ENCODE results near the gene BRAP. TPM values are rescaled to one million over a fixed set of nuclear protein-coding genes. Genes with fewer than 3 reads are reported as not detected.
"Not testable (repeated sequence)": the region's sequence is repeated elsewhere in the genome, so short reads cannot be mapped to it uniquely, and the experiment has no call there.

Gene BRAP
- polyA plus RNA-seq, 10 donors: 10.2 to 15.9 (median 12.7) TPM

DNA sequence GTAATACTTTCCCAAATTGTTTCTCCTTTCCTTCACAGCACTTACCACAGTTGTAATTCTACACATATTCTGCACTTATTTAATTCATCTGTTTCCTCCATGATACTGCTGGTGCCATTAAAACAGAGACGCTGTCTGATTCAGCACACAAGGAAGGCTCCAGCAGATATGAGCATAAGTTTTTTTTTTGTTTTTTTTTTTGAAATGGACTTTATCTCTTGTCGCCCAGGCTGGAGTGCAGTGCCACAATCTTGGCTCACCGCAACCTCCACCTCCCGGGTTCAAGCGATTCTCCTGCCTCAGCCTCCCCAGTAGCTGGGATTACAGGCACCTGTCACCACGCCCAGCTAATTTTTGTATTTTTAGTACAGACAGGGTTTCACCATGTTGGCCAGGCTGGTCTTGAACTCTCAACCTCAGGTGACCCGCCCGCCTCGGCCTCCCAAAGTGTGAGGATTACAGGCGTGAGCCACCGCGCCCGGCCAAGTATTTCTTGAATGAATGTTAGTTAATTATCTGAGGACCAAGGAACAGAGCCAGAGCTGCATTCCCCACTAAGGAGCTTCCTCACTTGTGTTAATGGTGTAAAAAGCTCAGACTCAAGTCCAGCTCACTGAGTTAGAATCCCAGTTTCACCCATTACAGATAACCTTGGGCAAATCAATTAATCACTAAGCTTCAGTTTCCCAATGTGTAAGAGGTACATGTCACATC is 1.1 kb downstream of the BRAP start:
- DNase-seq: not testable (repeated sequence)

DNA sequence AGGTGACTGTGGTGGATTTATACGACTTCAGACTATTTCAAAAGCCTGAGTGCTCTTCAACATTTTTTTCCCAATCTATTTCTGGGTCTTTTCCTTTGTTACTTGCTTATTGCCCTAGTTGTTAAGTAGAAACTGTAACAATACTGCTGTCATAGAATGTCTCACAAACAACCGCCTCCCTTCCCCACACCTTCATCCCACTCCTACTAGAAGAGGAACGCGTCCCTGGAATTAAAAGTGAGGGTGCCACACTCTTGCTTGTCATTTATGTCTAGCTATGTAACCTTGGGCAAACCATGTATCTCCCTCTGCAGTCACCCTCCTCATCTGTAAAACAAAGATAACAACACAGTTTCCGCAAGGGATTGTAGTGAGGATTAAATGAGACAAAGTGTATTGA is 8.6 kb downstream of the BRAP start:
- no peak for DNase-seq

DNA sequence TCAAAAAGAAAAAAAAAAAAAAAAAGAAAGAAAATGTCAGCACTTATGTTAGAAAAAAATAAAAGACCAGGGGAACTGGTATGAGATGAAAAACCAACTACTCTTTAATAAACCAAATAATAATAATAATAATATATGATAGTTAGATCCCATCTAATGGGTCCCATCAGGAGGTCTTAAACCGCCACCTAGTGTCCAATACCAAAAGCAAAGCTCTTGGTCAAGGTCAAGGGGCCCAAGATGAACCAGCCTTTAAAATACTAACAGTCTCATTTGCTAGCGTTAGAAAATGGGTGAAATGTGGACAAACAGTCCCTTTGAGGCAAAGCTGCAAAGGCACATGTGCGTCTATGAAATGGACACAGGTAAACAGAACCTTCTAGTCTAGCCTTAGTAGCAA is 12.3 kb downstream of the BRAP start:
- peak; percentile 8 to 49 (median 34) for DNase-seq

DNA sequence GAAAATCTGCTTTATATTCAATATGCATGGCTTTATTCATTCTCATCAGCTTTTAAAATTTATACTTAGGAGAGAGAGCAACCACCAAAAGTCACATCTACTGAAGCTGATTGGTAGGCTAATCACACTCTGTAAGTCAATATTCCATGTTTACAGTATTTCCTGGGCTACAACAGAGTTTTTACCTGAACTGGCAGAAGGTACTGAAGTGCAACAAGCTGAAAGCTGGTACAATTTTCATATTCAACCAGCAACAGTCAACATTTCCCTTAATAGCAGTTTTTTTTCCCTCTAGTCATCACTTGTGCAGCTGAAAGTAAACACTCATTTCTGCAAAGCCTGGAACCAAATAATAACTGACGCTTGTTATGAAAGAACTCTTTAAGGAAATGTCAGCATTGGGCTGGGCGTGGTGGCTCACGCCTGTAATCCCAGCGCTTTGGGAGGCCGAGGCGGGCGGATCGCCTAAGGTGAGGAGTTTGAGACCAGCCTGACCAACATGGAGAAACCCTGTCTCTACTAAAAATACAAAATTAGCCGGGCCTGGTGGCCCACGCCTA is 12.9 kb downstream of the BRAP start:
- DNase-seq: no peak

DNA sequence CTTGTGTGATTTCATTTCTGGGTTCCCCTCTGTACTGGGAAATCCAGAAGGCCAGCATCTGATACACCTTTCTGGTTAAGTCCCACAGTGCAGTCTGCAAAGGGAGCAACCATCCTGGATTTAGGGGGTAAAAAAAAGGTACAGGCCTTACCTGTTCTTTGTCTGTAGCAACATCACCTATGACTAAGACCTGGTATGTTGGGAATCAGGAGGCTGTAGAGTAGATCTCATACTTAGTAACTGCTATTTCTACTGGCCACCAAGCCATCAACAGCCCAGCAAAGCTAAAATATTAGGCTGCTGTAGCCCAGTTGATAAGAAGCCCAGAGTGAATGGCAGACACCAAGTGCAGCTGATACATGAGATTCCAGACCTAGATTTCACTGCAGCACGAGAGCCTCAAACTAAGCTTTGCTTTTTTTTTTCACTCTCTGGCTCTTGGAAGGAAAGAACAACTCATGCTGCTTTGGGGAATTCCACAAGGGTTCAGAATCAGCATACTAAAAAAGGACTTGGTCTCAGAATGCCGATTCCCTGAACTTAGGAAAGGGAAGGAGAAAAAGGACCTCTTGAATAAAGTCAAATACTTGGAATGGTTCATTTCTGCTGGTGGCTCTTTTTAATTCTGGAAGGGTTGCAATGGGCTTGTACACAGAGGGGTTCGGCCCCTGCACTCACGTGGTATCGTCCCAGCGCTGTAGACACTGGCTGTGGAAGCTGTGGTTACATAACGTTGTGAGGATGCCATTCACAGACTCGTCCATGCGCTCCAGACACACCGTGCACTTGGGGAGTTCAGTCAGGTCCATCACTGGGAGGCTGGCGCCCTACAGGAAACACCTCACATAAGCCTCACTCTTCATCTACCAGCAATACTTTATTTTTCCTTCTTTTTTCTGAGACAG is 20.5 kb downstream of the BRAP start:
- no peak for DNase-seq

DNA sequence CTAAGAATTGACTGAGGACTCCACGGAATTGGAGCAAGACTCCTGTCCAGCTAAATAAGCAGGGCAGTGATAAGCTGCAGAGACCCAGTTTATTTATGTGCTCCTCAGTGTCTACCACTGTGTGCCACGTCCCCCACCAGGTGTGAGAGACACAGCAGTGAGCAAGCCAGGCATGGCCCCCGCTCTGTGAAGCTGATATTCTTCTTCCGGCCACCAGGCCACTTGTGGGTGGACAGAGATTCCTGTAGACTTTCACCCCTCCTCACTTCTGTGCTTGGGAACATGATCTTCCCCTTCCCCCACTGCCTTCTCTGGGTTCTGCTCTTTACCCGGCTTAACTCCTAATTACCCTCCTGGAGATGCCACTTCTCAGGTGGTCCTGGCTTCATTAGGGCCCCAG is 21.3 kb downstream of the BRAP start:
- no peak for DNase-seq

DNA sequence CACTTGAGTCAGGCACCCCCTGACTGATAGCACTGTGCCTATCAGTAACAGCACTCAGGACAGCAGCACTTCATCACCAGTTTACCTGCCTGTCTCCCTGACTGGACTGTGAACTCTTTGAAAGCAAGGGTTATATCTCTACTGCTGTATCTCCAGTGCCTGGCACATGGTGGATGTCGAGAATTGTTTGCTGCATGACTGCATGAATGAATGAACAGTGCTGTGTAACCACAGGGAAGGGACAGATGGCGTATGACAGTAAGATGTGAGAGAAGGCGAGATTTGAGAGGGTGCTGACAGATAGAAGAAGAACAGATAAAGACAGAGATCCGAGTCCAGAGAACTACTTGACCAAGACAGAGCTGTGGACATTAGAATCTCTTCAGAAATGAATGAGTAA is 29.7 kb downstream of the BRAP start:
- no peak for DNase-seq

DNA sequence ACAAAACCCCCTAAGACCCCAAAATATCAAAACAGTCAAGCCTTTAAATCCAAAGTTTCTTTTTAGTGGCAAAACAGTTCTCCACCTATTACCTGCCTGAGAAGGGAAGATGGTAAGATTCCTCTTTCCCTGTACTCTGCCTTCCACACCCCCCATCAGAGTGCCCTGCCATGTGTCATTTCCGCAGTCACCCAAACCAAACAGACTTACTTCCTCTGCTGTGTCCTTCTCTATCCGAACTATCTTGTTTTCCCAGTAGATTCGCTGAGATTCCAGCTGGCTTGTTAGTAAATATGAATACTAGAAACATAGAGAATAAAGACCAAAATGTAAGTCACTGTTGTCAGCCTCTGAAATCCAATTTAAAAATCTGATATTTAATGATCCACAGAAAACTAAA is 30.4 kb downstream of the BRAP start:
- no peak for DNase-seq

DNA sequence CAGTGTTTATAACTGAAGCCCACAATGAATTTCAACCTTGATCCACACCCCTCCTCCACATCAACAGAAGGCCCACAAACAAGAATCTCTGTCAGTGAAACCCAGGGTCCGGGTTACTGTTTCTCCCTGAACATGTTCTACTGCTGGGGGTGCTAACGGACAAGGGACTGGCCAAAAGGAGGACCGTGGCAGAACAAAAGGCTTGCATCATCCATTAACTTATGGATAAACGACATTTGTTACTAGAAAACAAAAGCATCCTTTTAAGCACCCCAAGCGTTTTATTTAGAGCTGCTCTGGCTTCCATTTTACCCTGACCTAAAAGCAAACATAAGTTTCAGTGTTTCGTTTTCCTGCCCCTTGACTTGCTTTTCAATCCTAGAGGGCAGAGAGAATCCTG is 32.2 kb downstream of the BRAP start:
- no peak for DNase-seq

DNA sequence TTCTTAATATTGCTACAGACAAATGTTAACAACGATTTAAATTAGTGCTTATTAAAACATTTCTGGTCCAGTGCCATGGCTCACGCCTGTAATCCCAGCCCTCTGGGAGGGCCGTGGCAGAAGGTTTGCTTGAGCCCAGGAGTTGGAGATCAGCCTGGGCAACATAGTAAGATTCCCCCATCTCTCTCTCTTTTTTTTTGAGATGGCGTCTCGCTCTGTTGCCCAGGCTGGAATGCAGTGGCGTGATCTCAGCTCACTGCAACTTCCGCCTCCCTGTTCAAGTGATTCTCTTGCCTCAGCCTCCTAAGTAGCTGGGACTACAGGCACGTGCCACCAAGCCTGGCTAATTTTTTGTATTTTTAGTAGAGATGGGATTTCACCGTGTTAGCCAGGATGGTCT is 33.2 kb downstream of the BRAP start:
- DNase-seq: not testable (repeated sequence)

DNA sequence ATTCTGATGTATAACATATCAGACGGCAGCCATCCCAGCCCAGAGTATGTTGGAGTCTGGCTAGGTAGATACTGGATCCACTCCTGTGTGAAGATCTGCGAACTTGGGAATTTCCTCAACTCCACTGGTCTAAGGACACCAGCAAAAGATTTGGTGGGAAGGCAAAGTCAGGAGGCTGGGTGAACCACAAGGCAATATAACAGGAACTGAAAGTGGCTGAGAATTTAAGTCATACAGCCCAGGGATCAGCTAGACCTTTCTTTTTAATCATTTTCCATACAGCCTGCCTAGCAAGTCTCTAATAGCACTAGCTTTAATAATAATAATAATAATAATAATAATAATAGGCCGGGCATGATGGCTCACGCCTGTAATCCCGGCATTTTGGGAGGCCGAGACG is 34.8 kb downstream of the BRAP start:
- no peak for DNase-seq

DNA sequence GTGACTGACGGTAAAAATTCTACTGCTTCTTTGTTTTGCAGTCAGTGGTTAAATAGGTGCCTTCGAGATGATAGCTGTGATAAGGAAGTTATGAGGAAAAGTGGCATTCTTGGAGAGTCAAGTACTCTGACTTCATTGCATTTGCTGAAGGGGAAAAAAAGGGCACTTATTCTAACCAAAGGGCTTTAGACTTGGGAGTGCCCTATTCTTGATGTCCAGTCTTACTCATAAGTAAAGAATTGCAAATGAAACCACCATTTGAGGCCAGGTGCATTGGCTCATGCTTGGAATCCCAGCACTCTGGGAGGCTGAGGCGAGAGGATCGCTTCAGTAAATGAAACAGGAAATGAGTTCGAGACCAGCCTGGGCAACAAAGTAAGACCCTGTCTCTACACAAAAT is 40.3 kb downstream of the BRAP start:
- no peak for DNase-seq

DNA sequence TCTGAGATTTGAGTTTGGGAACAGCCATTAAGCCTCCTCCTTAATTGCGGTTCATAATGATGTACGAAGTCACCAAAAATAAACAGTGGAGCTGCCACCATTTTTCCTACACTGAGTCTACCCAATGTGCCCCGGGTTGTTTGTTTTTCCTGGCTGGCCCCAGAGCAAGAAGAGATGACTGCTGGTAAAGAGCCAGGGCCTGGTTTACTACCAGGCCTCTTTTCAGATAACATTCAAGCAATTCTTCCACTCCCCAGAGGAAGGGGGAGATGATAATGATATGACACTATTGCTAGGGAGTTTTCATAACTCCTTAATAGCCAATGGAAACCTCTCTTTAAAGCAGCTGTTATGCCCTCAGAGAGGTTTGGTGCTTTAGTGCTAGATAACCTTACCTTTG is 42.3 kb downstream of the BRAP start:
- no peak for DNase-seq

DNA sequence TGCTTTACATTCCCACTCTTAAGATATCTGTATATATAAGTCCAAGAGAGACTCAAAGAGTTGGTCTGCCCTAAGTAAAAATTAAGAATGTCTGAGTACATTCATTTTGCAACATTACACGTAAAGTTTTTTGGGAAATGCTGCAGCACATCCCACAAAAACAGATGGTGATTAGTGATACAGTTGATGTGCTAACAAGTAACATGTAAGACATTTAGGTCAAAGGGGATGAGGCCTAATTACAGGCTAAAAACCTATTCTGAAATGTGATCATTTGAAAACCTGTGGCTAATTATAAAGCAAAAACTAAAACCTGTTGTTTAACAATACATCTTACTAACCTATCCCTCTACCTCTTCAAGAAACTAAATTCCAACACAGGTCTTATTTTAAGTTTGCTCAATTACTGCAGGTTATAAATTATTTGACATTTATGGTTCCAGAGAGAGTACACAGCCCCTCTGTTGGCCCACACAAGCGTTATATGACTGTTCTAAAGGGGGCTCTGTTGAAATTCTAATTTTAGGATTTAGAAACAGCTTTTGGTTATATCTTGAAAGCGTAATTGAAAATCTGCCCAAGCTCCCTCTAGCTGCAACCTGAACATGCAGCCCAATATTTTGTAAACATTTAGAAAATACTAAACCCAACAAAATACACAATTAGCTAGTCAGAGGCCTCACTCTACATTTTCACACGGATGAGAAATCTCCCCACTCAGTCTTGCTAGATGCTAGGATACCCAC is 42.9 kb downstream of the BRAP start:
- DNase-seq: peak in 1 of 3 donors; percentile 42

DNA sequence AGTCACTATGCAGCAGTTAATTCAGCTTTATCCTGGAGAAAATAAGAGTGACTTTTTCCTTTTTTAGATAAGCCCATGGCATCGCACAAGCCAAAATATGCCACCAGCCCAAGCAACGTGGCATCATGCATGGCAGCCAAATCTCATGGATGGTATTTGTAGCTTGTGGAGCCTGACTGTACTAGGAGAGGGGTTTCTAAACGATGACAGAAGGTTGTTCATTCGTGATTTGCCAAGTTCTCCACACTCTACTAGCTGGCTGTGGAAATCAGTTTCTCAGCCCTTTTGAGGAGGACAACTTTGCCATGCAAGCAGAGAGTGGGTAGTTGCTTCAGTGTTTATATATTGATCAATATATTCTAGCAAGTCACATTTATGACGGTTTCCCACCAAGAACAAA is 45.2 kb downstream of the BRAP start:
- DNase-seq: no peak

DNA sequence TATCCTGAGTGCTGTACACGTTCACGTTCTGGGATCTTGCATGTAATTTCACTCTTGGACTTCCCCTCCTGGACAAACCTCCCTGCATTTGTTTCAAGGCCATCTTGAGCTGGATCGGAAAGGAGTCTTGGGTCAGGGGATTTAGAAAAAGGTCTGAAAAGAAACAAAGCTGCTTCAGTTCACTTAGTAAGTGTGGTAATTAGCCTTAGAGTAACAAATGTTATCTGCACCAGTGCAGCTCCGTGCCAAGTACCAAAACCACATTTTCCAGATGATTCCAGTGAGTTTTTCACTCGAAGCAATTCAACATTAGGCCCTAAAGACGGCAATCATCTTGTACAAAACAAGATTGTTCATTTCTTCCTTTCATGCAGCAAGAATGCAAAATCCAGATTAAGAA is 47.2 kb downstream of the BRAP start:
- peak in 2 of 3 donors; percentile 26 to 57 for DNase-seq

DNA sequence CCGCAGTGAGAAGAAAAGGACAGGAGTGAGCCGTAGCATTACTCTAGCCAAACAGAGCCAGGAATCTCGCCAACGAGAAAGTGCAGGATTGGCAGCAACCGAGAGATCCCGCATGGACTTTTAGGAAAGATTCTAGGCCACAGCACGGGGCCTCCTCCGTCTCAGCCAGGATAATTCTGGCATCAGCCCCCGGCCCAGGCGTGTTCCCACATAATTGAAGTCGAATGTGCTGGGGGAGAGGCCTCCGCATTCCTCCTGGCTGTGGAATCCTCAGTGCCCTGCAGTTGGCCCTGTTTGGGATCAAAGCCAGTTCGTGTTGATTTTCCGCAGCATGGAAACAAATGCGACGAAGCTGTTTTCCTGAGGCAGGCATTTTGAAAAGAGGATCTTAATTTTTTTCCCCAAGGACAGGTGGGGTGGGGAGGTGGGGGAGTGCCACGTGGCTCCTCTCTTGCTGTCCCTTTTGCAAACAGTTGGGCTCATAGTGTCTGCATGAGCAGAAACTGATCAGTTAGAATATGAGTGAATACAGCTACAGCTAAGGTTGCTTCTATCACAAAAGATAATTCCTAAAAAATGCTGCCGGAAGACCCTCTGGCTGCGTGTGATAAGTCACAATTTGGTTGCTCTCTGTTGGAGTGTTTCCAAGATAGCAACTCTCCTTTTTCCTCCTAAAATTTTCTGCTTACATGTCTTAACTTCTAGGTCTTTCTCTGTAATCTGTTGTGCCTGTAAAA is 49.4 kb downstream of the BRAP start:
- DNase-seq: peak; percentile 86 to 96 (median 91)

DNA sequence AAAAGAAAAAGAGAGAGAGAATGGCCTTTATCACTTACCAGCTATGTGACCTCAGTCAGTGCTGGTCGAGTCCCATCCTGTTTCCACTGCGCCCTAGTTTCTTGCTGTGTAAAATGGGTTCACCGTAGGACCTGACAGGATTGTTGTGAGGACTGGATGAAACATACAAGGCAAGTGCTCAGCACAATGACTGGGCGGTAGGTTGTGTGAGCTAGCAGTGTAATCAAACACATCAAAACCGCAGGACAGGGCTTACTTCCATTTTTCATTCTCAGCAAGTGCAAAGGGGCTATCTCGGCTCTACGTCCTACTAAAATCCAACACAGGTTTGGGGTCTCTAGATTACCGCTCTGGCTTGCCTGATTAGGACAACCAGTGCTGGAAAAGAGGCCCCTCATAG is 50.2 kb downstream of the BRAP start:
- DNase-seq: no peak

DNA sequence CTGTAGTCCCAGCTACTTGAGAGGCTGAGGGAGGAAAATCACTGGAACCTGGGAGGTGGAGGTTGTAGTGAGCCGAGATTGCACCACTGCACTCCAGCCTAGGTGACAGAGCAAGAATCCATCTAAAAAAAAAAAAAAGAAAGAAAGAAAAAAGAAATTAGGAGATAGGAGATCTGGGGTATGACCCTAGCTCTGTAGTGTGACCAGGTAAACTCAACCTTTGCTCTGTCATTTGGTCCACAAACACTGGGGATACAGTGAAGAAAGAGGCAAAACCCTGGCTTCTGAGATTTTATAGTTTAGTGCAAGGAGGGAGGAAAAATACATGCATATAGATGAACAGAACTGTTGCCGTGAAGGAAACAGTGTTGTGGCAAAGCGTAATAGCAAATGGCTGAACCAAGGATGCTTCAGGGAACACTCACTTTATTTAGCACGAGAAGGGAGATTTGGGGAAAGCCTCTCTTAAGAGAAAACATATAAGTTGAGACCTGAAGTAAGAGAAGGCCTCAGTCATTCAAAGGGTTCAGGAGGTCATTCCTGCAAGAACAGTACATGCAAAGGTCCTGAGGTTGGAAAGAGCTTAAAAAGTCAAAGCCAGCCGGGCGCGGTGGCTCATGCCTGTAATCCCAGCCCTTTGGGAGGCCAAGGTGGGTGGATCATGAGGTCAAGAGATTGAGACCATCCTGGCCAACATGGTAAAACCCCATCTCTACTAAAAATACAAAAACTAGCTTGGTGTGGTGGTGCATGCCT is 57.1 kb downstream of the BRAP start:
- no peak for DNase-seq

DNA sequence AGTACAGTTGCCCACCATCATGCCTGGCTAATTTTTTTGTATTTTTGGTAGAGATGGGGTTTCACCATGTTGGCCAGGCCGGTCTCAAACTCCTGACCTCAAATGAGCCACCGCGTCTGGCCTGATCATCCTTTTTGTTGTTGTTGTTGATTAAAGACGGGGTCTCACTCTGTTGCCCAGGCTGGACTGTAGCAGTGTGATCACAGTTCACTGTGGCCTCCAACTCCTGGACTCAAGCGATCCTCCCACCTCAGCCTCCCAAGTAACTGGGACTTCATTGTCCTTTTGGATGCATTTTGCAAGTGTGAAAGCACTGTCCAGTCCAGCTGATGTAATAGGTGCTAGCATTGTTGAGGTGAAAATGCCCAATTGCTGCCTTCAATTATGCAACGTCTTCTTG is 59.5 kb downstream of the BRAP start:
- no peak for DNase-seq

DNA sequence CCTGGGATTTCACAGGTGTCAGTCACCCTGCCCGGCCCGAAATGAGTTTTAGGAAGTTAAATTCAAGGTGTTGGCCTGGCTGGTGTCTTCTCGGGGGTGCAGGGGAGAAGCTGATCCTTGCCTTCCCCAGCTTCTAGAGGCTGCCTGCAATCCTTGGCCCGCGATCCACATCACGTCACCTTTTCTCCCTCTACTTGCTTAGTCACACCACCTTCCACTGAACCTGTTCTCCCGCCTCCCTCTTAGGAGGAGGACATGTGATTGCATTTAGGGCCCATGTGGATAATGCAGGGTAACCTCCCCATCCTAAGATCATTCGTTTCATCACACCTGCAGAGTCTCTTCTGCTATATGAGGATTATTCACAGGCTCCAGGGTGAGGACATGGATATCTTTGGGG is 61.2 kb downstream of the BRAP start:
- no peak for DNase-seq

Measured in muscle of back (tissue), 11 donors.